ELR (cell line): ENCODE data around the gene PDE11A.
"Not testable (repeated sequence)": the region's sequence is repeated elsewhere in the genome, so short reads cannot be mapped to it uniquely, and the experiment has no call there.

Experiments
- DNase-seq: peaks from one replicate; pipeline ENCODE4 v3.0.0-alpha.2; 2015; ENCODE audit warnings: low read depth

Gene PDE11A

GRCh38 chr2:178074123-178075005, 1.8 kb upstream of the PDE11A start:
- DNase-seq: peak; percentile 69

- DNase-seq: no peak
Observed at GRCh38 chr2:178072000-178072382, 586 bp downstream of the PDE11A start.

GRCh38 chr2:178070824-178071223, 1.8 kb downstream of the PDE11A start:
- DNase-seq: peak; percentile 29

GRCh38 chr2:178069551-178069950, 3.0 kb downstream of the PDE11A start:
- DNase-seq: peak; percentile 19

GRCh38 chr2:178068823-178069454, 3.6 kb downstream of the PDE11A start:
- no peak for DNase-seq

GRCh38 chr2:178066890-178067669, 5.5 kb downstream of the PDE11A start:
- peak; percentile 8 for DNase-seq

GRCh38 chr2:178066324-178066723, 6.3 kb downstream of the PDE11A start:
- no peak for DNase-seq

GRCh38 chr2:178059681-178060080, 12.9 kb downstream of the PDE11A start:
- DNase-seq: no peak

GRCh38 chr2:178059111-178059510, 13.5 kb downstream of the PDE11A start:
- DNase-seq: no peak

GRCh38 chr2:178057179-178057680, 15.3 kb downstream of the PDE11A start:
- no peak for DNase-seq

GRCh38 chr2:178056345-178056744, 16.2 kb downstream of the PDE11A start:
- no peak for DNase-seq

- not testable (repeated sequence) for DNase-seq
Observed at GRCh38 chr2:178051257-178051656, 21.3 kb downstream of the PDE11A start.

GRCh38 chr2:178047391-178047790, 25.2 kb downstream of the PDE11A start:
- DNase-seq: no peak

GRCh38 chr2:178044836-178045235, 27.7 kb downstream of the PDE11A start:
- DNase-seq: no peak

- no peak for DNase-seq
Observed at GRCh38 chr2:178043266-178043665, 29.3 kb downstream of the PDE11A start.

GRCh38 chr2:178033583-178033982, 39.0 kb downstream of the PDE11A start:
- DNase-seq: not testable (repeated sequence)

GRCh38 chr2:178029342-178029741, 43.2 kb downstream of the PDE11A start:
- DNase-seq: no peak

GRCh38 chr2:178025551-178026185, 46.9 kb downstream of the PDE11A start:
- DNase-seq: no peak

- no peak for DNase-seq
Observed at GRCh38 chr2:178018141-178018540, 54.4 kb downstream of the PDE11A start.

GRCh38 chr2:178016612-178017011, 56.0 kb downstream of the PDE11A start:
- DNase-seq: no peak

GRCh38 chr2:178012639-178013038, 59.9 kb downstream of the PDE11A start:
- no peak for DNase-seq

GRCh38 chr2:178009813-178010212, 62.8 kb downstream of the PDE11A start:
- DNase-seq: no peak
